Measurements from ENCODE around the gene PON1. TPM values are rescaled to one million over a fixed set of nuclear protein-coding genes. Genes with fewer than 3 reads are reported as not detected.

Gene PON1
- total RNA-seq: not detected

GRCh38 chr7:95324431-95324830, at the start of gene PON1:
TSS of gene PON1 (minus strand) at chr7:95324532. CDS start at chr7:95324475, 57 bp downstream.
- Histone ChIP-seq H3K4me3 (ENCODE audit: low read length in 3 of 3) (no peak within 1 kb of the TSS), H3K27me3 (ENCODE audit: control insufficient read depth in 3 of 3, insufficient read depth in 3 of 3, low read length in 3 of 3) (peaks cover 0 to 5% (median 4%) of the 10 kb centered on the region in 3 donors), H3K36me3 (ENCODE audit: control insufficient read depth in 3 of 3, insufficient read depth in 3 of 3, low read length in 3 of 3) (no peaks in the 10 kb centered on the region), H3K9me3 (ENCODE audit: control insufficient read depth in 3 of 3, low read length in 3 of 3) (no peaks in the 10 kb centered on the region), H3K27ac (ENCODE audit: low read depth, low read length) (no peak within 1 kb of the TSS), H3K9ac (ENCODE audit: low read depth in 1 of 3, low read length in 3 of 3) (no peak within 1 kb of the TSS), H3K4me1 (ENCODE audit: control insufficient read depth in 3 of 3, insufficient read depth in 3 of 3, low read length in 3 of 3) (no peaks in the 10 kb centered on the region)

- Histone ChIP-seq H3K27ac (ENCODE audit: low read depth, low read length) (no peak overlapping the region), H3K36me3 (ENCODE audit: control insufficient read depth in 3 of 3, insufficient read depth in 3 of 3, low read length in 3 of 3) (no peaks in the 10 kb centered on the region), H3K9me3 (ENCODE audit: control insufficient read depth in 3 of 3, low read length in 3 of 3) (no peaks in the 10 kb centered on the region), H3K27me3 (ENCODE audit: control insufficient read depth in 3 of 3, insufficient read depth in 3 of 3, low read length in 3 of 3) (no peaks in the 10 kb centered on the region), H3K4me3 (ENCODE audit: low read length in 3 of 3) (no peak overlapping the region), H3K4me1 (ENCODE audit: control insufficient read depth in 3 of 3, insufficient read depth in 3 of 3, low read length in 3 of 3) (no peaks in the 10 kb centered on the region), H3K9ac (ENCODE audit: low read depth in 1 of 3, low read length in 3 of 3) (no peak overlapping the region)
Observed at GRCh38 chr7:95373323-95373722, 49.0 kb upstream of the PON1 start.

- H3K9me3 ChIP-seq (ENCODE audit: control insufficient read depth in 3 of 3, low read length in 3 of 3): no peaks in the 10 kb centered on the region
- no peaks in the 10 kb centered on the region for H3K36me3 ChIP-seq (ENCODE audit: control insufficient read depth in 3 of 3, insufficient read depth in 3 of 3, low read length in 3 of 3)
- H3K27me3 ChIP-seq (ENCODE audit: control insufficient read depth in 3 of 3, insufficient read depth in 3 of 3, low read length in 3 of 3): no peaks in the 10 kb centered on the region
- H3K9ac ChIP-seq (ENCODE audit: low read depth in 1 of 3, low read length in 3 of 3): no peak overlapping the region
- no peak overlapping the region for H3K4me3 ChIP-seq (ENCODE audit: low read length in 3 of 3)
- no peaks in the 10 kb centered on the region for H3K4me1 ChIP-seq (ENCODE audit: control insufficient read depth in 3 of 3, insufficient read depth in 3 of 3, low read length in 3 of 3)
- H3K27ac ChIP-seq (ENCODE audit: low read depth, low read length): no peak overlapping the region
Observed at GRCh38 chr7:95368235-95368634, 43.9 kb upstream of the PON1 start.

GRCh38 chr7:95367606-95368005, 43.3 kb upstream of the PON1 start:
- no peaks in the 10 kb centered on the region for H3K9me3 ChIP-seq (ENCODE audit: control insufficient read depth in 3 of 3, low read length in 3 of 3)
- H3K4me1 ChIP-seq (ENCODE audit: control insufficient read depth in 3 of 3, insufficient read depth in 3 of 3, low read length in 3 of 3): no peaks in the 10 kb centered on the region
- no peaks in the 10 kb centered on the region for H3K36me3 ChIP-seq (ENCODE audit: control insufficient read depth in 3 of 3, insufficient read depth in 3 of 3, low read length in 3 of 3)
- H3K27ac ChIP-seq (ENCODE audit: low read depth, low read length): no peak overlapping the region
- no peaks in the 10 kb centered on the region for H3K27me3 ChIP-seq (ENCODE audit: control insufficient read depth in 3 of 3, insufficient read depth in 3 of 3, low read length in 3 of 3)
- H3K9ac ChIP-seq (ENCODE audit: low read depth in 1 of 3, low read length in 3 of 3): no peak overlapping the region
- no peak overlapping the region for H3K4me3 ChIP-seq (ENCODE audit: low read length in 3 of 3)

DNA sequence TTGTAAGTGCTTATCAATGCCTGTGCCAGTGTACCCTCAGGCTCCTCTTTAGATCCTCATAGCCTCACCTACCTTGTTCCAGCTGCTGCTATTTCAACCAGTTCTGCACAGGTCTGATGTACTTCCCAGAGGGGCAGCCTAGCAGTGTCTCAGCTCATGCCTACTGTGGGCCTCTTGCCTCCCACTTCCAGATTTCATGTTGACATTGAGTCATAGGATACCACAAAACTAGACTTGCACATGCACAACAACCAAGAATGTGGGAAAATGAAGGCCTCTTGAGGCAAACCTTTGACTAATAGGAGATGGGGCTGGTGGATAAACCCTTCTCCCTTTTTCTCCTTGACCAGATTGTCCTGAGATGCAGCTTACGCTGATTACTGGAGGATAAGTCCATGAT, 40.8 kb upstream of the PON1 start:
- H3K36me3 ChIP-seq (ENCODE audit: control insufficient read depth in 3 of 3, insufficient read depth in 3 of 3, low read length in 3 of 3): no peaks in the 10 kb centered on the region
- H3K27ac ChIP-seq (ENCODE audit: low read depth, low read length): no peak overlapping the region
- H3K4me3 ChIP-seq (ENCODE audit: low read length in 3 of 3): no peak overlapping the region
- H3K9me3 ChIP-seq (ENCODE audit: control insufficient read depth in 3 of 3, low read length in 3 of 3): no peaks in the 10 kb centered on the region
- no peaks in the 10 kb centered on the region for H3K27me3 ChIP-seq (ENCODE audit: control insufficient read depth in 3 of 3, insufficient read depth in 3 of 3, low read length in 3 of 3)
- H3K9ac ChIP-seq (ENCODE audit: low read depth in 1 of 3, low read length in 3 of 3): no peak overlapping the region
- H3K4me1 ChIP-seq (ENCODE audit: control insufficient read depth in 3 of 3, insufficient read depth in 3 of 3, low read length in 3 of 3): no peaks in the 10 kb centered on the region

DNA sequence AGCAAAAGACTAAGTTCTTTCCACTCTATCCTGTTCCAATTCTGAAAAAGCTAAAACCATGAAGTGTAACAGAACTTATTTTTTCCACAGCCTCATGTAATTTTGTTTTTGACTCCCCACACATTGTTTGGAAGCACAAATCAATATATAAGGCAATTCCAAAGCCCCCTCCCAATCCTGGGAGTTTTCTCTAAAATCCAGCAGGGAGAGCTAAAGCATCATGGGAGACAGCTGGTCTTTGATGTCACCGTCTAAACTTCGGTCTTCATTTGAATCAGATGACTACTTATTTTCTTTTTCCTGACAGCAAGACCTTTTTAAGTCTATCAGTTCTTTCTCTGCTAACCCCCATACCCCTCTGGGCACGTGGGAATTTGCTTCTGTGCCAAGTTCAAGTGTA, 33.3 kb upstream of the PON1 start:
- H3K4me3 ChIP-seq (ENCODE audit: low read length in 3 of 3): no peak overlapping the region
- H3K9me3 ChIP-seq (ENCODE audit: control insufficient read depth in 3 of 3, low read length in 3 of 3): peaks cover 2 to 15% (median 3%) of the 10 kb centered on the region in 3 donors
- no peak overlapping the region for H3K9ac ChIP-seq (ENCODE audit: low read depth in 1 of 3, low read length in 3 of 3)
- no peak overlapping the region for H3K27ac ChIP-seq (ENCODE audit: low read depth, low read length)
- H3K36me3 ChIP-seq (ENCODE audit: control insufficient read depth in 3 of 3, insufficient read depth in 3 of 3, low read length in 3 of 3): no peaks in the 10 kb centered on the region
- no peaks in the 10 kb centered on the region for H3K27me3 ChIP-seq (ENCODE audit: control insufficient read depth in 3 of 3, insufficient read depth in 3 of 3, low read length in 3 of 3)
- no peaks in the 10 kb centered on the region for H3K4me1 ChIP-seq (ENCODE audit: control insufficient read depth in 3 of 3, insufficient read depth in 3 of 3, low read length in 3 of 3)

DNA sequence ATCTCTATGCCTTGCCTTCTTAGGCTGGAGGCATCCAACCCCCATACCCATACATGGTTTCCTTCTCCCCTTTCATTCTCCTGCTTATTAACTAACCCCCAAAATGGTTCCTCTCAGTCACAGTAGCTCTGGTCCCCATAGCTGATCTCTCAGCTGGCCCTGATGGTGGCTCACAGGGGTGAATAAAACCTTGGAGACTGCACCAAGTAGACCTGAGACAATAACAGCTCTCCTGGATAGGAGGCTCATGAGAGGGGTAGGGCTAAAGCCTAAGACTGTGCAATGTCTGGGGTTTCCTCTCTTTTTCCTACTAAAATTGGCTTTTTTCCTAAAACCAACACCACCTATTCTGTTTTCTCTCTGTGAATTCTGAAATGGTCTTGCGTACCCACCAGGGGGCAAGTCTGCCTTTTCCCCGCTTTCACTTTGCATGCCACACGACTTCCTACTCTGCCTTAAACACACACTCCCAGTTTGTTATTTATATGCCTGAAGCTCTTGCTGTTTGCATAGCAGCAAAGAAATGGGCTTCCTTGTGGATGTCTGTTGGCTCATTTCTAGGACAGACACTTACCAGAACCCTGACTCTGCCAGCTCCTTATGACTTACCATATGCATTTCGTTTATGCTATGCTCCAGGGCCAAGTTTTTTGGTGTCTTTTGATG, 18.4 kb upstream of the PON1 start:
- Histone ChIP-seq H3K4me1 (ENCODE audit: control insufficient read depth in 3 of 3, insufficient read depth in 3 of 3, low read length in 3 of 3) (no peaks in the 10 kb centered on the region), H3K4me3 (ENCODE audit: low read length in 3 of 3) (no peak overlapping the region), H3K27me3 (ENCODE audit: control insufficient read depth in 3 of 3, insufficient read depth in 3 of 3, low read length in 3 of 3) (no peaks in the 10 kb centered on the region), H3K27ac (ENCODE audit: low read depth, low read length) (no peak overlapping the region), H3K9ac (ENCODE audit: low read depth in 1 of 3, low read length in 3 of 3) (no peak overlapping the region), H3K36me3 (ENCODE audit: control insufficient read depth in 3 of 3, insufficient read depth in 3 of 3, low read length in 3 of 3) (no peaks in the 10 kb centered on the region), H3K9me3 (ENCODE audit: control insufficient read depth in 3 of 3, low read length in 3 of 3) (no peaks in the 10 kb centered on the region)

DNA sequence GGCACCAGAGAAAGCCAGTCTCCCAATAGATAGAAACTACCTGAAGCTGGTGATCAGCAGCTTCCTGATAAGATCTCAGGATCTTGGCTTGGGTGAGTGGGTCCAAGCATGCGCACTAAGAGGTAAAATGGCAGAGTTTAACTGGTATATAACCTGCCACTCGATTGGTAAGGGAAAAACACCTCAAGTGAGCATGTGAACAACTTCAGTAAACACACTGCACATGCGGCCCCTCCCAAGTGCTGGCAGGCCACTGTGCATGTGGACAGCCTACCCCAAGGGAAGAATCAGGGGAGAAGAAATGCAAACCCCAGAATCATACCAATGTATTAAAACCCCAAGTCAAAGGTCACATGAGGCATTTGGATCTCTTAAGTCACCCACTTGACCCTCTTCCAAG, 17.7 kb upstream of the PON1 start:
- Histone ChIP-seq H3K4me1 (ENCODE audit: control insufficient read depth in 3 of 3, insufficient read depth in 3 of 3, low read length in 3 of 3) (no peaks in the 10 kb centered on the region), H3K27ac (ENCODE audit: low read depth, low read length) (no peak overlapping the region), H3K4me3 (ENCODE audit: low read length in 3 of 3) (no peak overlapping the region), H3K9ac (ENCODE audit: low read depth in 1 of 3, low read length in 3 of 3) (no peak overlapping the region), H3K27me3 (ENCODE audit: control insufficient read depth in 3 of 3, insufficient read depth in 3 of 3, low read length in 3 of 3) (no peaks in the 10 kb centered on the region), H3K36me3 (ENCODE audit: control insufficient read depth in 3 of 3, insufficient read depth in 3 of 3, low read length in 3 of 3) (no peaks in the 10 kb centered on the region), H3K9me3 (ENCODE audit: control insufficient read depth in 3 of 3, low read length in 3 of 3) (no peaks in the 10 kb centered on the region)

- Histone ChIP-seq H3K4me3 (ENCODE audit: low read length in 3 of 3) (no peak overlapping the region), H3K9ac (ENCODE audit: low read depth in 1 of 3, low read length in 3 of 3) (no peak overlapping the region), H3K9me3 (ENCODE audit: control insufficient read depth in 3 of 3, low read length in 3 of 3) (no peaks in the 10 kb centered on the region), H3K36me3 (ENCODE audit: control insufficient read depth in 3 of 3, insufficient read depth in 3 of 3, low read length in 3 of 3) (no peaks in the 10 kb centered on the region), H3K27me3 (ENCODE audit: control insufficient read depth in 3 of 3, insufficient read depth in 3 of 3, low read length in 3 of 3) (no peaks in the 10 kb centered on the region), H3K27ac (ENCODE audit: low read depth, low read length) (no peak overlapping the region), H3K4me1 (ENCODE audit: control insufficient read depth in 3 of 3, insufficient read depth in 3 of 3, low read length in 3 of 3) (no peaks in the 10 kb centered on the region)
Observed at GRCh38 chr7:95340491-95340890, 16.2 kb upstream of the PON1 start.

- Histone ChIP-seq H3K27ac (ENCODE audit: low read depth, low read length) (no peak overlapping the region), H3K36me3 (ENCODE audit: control insufficient read depth in 3 of 3, insufficient read depth in 3 of 3, low read length in 3 of 3) (no peaks in the 10 kb centered on the region), H3K9ac (ENCODE audit: low read depth in 1 of 3, low read length in 3 of 3) (no peak overlapping the region), H3K27me3 (ENCODE audit: control insufficient read depth in 3 of 3, insufficient read depth in 3 of 3, low read length in 3 of 3) (no peaks in the 10 kb centered on the region), H3K4me1 (ENCODE audit: control insufficient read depth in 3 of 3, insufficient read depth in 3 of 3, low read length in 3 of 3) (no peaks in the 10 kb centered on the region), H3K9me3 (ENCODE audit: control insufficient read depth in 3 of 3, low read length in 3 of 3) (no peaks in the 10 kb centered on the region), H3K4me3 (ENCODE audit: low read length in 3 of 3) (no peak overlapping the region)
Observed at GRCh38 chr7:95338832-95339231, 14.5 kb upstream of the PON1 start.
